HepG2 (cell line): ENCODE data around the gene ATOSB. TPM values are rescaled to one million over a fixed set of nuclear protein-coding genes. Genes with fewer than 3 reads are reported as not detected.
A peak's percentile ranks its signal among the peaks of the same experiment; 100 is the strongest.

Experiments used
- ARNTL ChIP-seq: sonication (generic); formaldehyde crosslinking; IDR thresholded peaks from 2 replicates; pipeline ENCODE4 v1.4.0; 2020; ENCODE audit warnings: mild to moderate bottlenecking, missing genetic modification reagents
- KAT8 ChIP-seq: IDR thresholded peaks from 2 replicates; pipeline ENCODE4 v1.6.1; 2016; ENCODE audit warnings: missing genetic modification reagents, missing compliant biosample characterization
- NRL ChIP-seq: sonication (generic); formaldehyde crosslinking; IDR thresholded peaks from 2 replicates; pipeline ENCODE4 v1.5.0; 2020; ENCODE audit warnings: missing genetic modification reagents, mild to moderate bottlenecking, moderate library complexity, borderline replicate concordance
- PAXIP1 ChIP-seq: sonication (generic); formaldehyde crosslinking; conservative IDR thresholded peaks from 2 replicates; pipeline ENCODE4 v1.4.0; 2020; ENCODE audit warnings: mild to moderate bottlenecking, missing genetic modification reagents, moderate library complexity
- THAP9 ChIP-seq: sonication (generic); formaldehyde crosslinking; IDR thresholded peaks from 2 replicates; pipeline ENCODE4; 2020; ENCODE audit warnings: missing genetic modification reagents, mild to moderate bottlenecking, borderline replicate concordance
- YEATS4 ChIP-seq: sonication (generic); formaldehyde crosslinking; IDR thresholded peaks from 2 replicates; pipeline ENCODE4 v1.4.0; 2020; ENCODE audit warnings: missing genetic modification reagents, borderline replicate concordance
- ZBTB10 ChIP-seq: sonication (generic); formaldehyde crosslinking; IDR thresholded peaks from 2 replicates; pipeline ENCODE4 v1.4.0; 2020; ENCODE audit warnings: missing genetic modification reagents, borderline replicate concordance
- ZBTB33 ChIP-seq: sonication (generic); formaldehyde crosslinking; IDR thresholded peaks from 2 replicates; pipeline ENCODE4 v1.4.0; 2020; ENCODE audit warnings: missing genetic modification reagents
- ZMYM4 ChIP-seq: sonication (generic); formaldehyde crosslinking; IDR thresholded peaks from 2 replicates; pipeline ENCODE4 v1.8.1; 2023; ENCODE audit warnings: mild to moderate bottlenecking, missing genetic modification reagents
- ZNF354B ChIP-seq: sonication (generic); formaldehyde crosslinking; IDR thresholded peaks from 2 replicates; pipeline ENCODE4 v1.8.0; 2022; ENCODE audit warnings: mild to moderate bottlenecking, missing genetic modification reagents
- ZNF451 ChIP-seq: sonication (generic); formaldehyde crosslinking; IDR thresholded peaks from 2 replicates; pipeline ENCODE4 v1.5.0; 2020; ENCODE audit warnings: mild to moderate bottlenecking, missing genetic modification reagents
- ZNF770 ChIP-seq: sonication (generic); formaldehyde crosslinking; IDR thresholded peaks from 2 replicates; pipeline ENCODE4 v1.5.0; 2020; ENCODE audit warnings: mild to moderate bottlenecking, missing genetic modification reagents
- polyA plus RNA-seq, 8 experiments: library from polyadenylated mRNA; depleted of rRNA in 3 of 8; stranded (reverse) in 7 of 8; unstranded in 1 of 8; fragments of >200 nt; fragmentation: Illumina TruSeq in 4 of 8; extraction: Trizol in 4 of 8; gene quantifications; 2 replicates each; pipeline versions ENCODE4 v1.2.1 to v1.2.3, GENCODE V29; 2011 to 2016; ENCODE audit warnings: low read depth in 4 of 8, missing spikeins in 1 of 8, mixed read lengths in 1 of 8; ENCODE audit not compliant: insufficient read depth in 1 of 8
- total RNA-seq, 5 experiments: library from RNA; depleted of rRNA; stranded (reverse); fragments of >200 nt; fragmentation: Illumina TruSeq; extraction: Trizol; gene quantifications; 2 replicates each; pipeline ENCODE4 v1.2.3, GENCODE V29; 2016; ENCODE audit warnings: low read depth in 1 of 5

The ATOSB gene
- total and polyA plus RNA-seq, 2 of the 13 experiments (the other 11 are each of a cell fraction or from before 2014, with no cell fraction given), result 1.9 to 6.4 TPM

- TF ChIP-seq ZNF770 (CRISPR knock-in tag) (peak; percentile 64), ZNF451 (0 out of 2 replicates have a peak, but pooled peaks have one; percentile 3), ARNTL (CRISPR knock-in tag) (0 out of 2 replicates have a peak, but pooled peaks have one; percentile 24), PAXIP1 (peak; percentile 60), NRL (0 out of 2 replicates have a peak, but pooled peaks have one; percentile 18), ZMYM4 (CRISPR knock-in tag) (peak; percentile 66), KAT8 (CRISPR knock-in tag) (peak; percentile 20; the same call in 1 of the 2 replicates), ZNF354B (CRISPR knock-in tag) (peak; percentile 83; the same call in 1 of the 2 replicates), ZBTB10 (CRISPR knock-in tag) (peak; percentile 34; the same call in 1 of the 2 replicates), YEATS4 (CRISPR knock-in tag) (peak; percentile 91), ZBTB33 (0 out of 2 replicates have a peak, but pooled peaks have one; percentile 6), THAP9 (CRISPR knock-in tag) (peak; percentile 33; the same call in 1 of the 2 replicates)
Observed at GRCh38 chr9:35071814-35072460, 43.7 kb downstream of the ATOSB start (continued).
